NCI-H1417 treated with DMSO at 0.1 percent for 48 hours (cell line): Measurements from ENCODE around the gene SLFN5.
"Not testable (repeated sequence)": the region's sequence is repeated elsewhere in the genome, so short reads cannot be mapped to it uniquely, and the experiment has no call there.

ENCODE experiments used
- DNase-seq: peaks from one replicate; lab custom pipeline; 2025; lab: John Stamatoyannopoulos, UW

SLFN5 gene

DNA sequence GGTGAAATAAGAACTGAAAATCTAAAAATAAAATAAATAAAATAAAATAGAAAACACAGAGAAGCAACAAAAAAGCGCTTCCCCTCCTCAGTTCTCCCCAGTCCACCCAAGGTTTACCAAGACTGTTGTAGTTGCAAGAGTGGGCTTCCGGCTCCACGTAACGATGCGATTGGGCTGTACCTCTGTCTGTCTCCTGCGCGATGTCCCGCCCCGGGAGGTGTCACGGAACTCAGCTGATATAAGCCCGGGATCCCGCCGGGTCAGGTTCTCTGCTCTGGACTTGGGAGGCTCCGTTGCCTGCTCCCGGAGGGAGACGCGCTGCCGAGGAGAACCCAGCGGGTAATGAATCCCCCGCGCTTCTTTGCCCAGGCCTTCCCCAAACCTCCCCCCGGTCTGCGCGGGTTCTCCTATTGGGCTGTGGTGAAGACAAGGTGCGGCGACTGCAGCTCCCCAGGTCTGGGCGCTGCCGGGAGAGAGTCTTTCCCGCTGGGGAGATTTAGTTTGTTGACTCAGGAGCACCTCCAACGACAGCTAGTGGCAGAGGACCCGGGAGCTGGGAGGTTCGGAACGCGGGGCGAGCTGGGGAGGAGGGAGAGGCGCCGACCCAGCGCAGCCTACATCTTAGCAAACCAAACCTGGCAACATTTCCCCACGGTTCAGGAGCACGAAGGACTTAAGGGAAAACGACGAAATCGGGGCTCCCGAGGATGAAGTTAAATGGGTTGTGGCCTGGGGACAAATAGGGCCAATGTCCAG lies at the start of gene SLFN5:
TSS of gene SLFN5 (plus strand) at position 268 of the 756 bp plus-strand sequence. CDS start 15,619 bp downstream, outside the sequence.
- no peak for DNase-seq

DNA sequence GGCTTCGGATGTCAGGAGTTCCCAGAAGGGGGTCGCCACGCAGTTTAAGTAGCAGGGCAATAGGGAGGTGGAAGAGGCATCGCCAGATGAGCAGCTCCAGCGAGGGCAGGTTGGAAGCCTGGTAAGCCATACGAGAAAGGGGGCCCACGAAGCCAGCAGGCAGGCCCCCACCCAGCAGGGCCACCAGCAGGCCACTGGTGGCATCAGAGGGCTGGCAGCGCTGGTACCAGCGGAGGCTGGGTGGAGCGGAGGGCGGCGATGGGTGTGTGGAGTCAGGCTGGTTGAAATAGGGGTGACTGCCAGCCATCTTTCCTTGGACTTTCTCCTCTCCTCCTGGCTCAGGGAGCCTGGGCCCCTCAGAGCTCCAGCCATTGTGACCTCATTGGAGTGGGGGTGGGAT lies 48.9 kb upstream of the SLFN5 start, which contains the start of gene SLC35G3:
TSS of gene SLC35G3 (minus strand) at position 393 of the 400 bp plus-strand sequence. CDS start at position 307, 86 bp downstream.
- not testable (repeated sequence) for DNase-seq

DNA sequence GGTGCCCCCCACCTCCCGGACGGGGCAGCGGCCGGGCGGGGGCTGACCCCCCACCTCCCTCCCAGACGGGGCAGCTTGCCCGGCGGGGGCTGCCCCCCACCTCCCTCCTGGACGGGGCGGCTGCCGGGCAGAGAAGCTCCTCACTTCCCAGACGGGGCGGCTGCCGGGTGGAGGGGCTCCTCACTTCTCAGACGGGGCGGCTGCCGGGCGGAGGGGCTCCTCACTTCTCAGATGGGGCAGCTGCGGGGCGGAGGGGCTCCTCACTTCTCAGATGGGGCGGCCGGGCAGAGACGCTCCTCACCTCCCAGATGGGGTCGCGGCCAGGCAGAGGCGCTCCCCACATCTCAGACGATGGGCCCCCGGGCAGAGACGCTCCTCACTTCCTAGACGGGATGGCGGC lies 47.8 kb upstream of the SLFN5 start:
- not testable (repeated sequence) for DNase-seq

DNA sequence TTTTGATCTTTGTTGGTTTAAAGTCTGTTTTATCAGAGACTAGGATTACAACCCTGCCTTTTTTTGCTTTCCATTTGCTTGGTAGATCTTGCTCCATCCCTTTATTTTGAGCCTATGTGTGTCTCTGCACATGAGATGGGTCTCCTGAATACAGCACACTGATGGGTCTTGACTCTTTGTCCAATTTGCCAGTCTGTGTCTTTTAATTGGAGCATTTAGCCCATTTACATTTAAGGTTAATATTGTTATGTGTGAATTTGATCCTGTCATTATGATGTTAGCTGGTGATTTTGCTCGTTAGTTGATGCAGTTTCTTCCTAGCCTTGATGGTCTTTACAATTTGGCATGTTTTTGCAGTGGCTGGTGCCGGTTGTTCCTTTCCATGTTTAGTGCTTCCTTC lies 40.3 kb upstream of the SLFN5 start:
- not testable (repeated sequence) for DNase-seq

DNA sequence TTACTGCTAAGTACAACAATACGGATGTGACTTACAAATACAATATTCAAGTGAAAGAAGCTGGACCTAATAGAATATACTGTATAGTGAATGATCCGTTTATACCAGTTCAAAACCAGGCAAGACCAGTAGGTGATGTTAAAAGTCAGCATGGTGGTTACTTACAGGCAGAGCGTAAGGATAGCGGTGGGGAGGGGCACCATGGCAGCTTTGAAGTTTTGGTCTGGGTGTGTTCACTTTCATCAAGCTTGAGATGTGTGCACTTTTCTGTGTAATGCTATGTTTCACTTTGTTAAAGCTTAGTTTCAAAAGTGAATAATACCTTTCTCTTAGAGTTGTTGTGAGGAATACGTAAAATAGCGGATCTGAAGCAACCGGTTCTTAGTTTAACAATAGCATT lies 32.1 kb upstream of the SLFN5 start:
- DNase-seq = no peak

DNA sequence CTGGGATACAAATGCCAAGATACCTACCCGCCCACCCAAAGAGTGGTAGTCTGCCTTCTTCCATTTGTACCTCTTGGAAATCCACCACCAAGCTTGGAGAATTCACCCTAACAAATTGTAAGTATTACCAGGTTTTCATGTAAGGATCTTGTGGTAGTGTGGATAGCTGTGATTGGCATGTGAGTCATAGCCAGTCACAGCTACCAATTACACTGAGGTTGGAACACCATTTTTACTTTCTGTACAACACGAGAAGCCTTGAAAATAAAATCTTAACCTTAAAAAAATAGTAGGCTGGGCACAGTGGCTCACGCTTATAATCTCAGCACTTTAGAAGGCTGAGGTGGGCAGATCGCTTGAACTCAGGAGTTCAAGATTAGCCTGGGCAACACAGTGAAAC lies 30.2 kb upstream of the SLFN5 start:
- DNase-seq = no peak

DNA sequence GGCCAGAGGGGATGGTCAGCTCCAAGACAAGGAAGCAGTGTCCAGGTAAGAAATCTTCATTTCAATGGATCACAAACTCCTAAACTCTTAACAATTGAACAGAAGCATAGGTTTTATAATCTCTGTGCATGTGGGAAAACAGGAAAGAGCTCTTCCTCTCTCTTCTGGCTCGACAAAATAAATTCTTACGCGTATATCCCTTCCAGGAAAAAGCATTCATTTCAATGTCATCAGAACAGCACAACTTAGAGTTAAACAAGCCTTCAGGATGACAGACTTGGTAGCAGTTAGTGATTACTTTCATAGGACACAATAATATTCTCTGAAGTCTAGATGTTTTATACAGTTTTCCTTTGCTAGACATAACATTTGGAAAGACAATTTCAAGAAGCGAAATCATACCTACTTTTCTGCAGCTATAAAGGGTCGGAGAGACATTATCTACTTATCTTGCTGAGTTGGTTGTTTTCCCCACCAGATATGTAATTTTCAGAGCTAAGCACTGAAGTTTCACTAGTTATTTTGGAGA lies 29.4 kb upstream of the SLFN5 start:
- DNase-seq = no peak

DNA sequence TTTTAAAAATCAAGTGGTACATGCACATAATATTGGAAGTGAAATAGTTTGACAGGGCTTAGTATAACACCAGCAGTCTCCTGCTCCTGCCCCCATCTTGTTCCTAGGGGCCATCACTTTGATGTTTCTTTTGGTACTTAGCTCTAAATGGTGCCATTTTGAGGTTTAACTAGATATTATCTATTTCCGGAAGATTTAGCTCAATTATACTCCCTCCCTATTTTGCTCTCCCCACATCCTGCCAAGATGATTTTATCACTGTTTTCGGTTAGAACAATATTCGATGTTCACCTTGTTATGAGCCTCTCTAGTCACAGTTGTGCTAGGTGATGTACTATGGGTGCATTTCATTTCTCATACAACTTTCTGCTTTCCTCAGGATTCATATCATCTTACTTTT lies 28.7 kb upstream of the SLFN5 start:
- DNase-seq = no peak

DNA sequence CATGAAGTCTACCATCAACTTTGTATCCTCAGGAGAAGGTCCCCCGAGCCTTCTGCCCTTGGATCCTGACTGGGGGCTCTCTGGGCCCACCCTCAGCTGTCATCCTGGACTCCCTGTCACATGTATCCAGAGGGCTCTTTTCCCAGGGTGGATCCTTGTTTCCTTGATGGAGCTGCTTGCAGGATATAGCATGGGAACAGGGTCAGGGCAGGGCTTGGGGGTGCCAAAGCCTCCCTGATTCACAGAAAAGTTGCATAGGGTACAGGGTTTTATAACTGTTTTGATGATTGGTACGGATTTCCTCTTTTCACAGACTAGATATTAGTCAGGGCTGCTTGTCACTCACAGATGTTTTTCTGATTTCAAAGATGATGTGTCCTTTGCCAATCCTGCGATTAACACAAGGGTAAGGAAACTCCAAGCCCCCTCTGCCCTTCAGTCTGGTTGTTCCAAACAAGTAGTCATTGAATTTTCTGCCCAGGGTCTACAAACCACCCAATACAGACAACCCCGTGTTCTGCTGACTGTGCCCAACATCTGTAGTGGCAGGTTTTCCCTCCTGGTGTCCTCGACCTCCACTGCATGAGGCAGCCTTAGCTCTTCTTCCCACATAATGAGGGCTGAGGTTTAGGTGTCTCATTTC lies 28.1 kb upstream of the SLFN5 start:
- DNase-seq = no peak

DNA sequence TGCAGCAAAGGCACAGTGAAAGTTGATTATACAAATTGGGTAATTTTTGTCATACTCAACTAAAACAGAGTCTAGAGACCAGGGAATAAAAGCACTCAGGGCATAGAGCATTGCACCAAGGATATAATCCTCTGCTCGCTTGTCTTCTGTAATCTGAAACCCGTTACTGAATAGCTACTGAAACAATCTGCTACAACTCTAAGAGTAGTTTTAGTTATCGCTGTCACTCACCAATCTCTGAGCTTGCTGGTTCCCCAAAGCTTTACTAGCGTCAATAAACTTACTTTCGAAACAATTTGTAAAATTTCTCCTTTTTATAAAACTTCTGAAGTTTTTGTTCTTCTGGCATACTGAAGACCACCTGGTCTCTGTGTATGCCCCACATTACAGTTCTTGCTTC lies 25.8 kb upstream of the SLFN5 start:
- DNase-seq = no peak

DNA sequence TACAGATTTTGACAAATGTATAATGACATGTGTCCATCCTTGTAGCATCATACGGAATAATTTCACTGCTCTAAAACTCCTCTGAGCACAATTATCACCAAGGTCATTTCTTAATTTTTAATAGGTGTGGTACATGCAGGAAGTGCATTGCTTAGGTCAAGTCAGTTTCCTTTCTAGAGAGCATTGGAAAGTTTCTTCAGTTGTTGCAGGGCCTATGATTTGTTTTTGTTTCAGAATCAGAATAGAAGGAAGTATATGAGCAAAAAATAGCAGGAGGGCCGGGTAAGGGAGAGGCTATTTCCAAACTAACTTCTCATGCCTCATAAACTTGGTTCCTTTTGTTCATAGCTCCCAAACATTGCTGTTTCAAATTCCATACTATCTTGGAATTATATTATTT lies 24.0 kb upstream of the SLFN5 start:
- no peak for DNase-seq

DNA sequence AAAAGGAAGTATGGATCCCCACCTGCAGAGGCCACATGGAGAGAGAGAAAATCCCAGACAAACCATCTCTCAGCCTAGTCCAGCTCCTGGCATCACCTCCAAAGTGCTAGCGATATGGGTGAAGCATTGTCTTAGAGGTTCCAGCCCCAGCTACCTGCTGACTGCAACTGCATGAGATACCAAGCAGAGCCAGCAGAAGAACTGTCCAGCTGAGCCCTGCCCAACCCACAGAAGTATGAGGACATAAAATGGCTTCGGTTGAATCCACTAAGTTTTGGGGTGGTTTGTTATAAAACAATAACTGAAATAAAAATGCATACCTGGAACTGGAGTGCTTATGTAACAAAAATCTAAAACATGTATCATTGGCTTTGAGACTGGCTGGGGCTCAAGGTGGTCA lies 20.4 kb upstream of the SLFN5 start:
- no peak for DNase-seq

DNA sequence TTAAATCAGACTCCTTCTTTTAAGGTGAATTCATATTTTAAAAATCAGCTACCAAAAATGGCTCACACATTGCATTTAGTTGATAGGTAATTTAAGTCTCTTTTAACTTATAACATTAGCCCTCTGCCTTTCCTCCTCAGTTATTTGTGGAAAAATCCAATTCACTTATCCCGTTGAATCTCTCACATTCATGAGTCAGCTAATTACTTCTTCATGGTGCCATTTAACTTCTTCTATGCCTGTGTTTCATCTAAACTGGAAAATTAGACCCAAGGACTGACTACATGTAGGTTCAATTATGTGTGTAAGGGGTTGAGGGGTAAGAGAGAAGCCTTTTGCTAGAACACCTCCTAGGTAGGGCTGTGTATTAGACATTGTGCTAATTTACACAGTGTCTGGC lies 18.4 kb upstream of the SLFN5 start:
- no peak for DNase-seq

DNA sequence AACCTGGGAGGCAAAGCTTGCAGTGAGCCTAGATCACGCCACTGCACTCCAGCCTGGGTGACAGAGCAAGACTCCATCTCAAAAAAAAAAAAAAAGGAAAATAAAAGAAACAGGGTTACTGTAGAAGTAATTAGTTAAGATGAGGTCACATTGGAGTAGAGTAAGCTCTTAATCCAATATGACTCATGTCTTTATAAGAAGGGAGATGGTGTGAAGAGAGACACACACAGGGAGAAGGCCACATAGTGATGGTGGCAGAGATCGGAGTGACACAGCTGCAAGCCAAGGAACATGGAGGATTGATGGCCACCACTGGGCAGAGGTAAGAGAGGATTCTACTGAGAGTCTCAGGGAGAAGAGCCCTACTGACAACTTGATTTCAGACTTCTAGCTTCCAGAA lies 15.3 kb upstream of the SLFN5 start:
- DNase-seq = no peak

DNA sequence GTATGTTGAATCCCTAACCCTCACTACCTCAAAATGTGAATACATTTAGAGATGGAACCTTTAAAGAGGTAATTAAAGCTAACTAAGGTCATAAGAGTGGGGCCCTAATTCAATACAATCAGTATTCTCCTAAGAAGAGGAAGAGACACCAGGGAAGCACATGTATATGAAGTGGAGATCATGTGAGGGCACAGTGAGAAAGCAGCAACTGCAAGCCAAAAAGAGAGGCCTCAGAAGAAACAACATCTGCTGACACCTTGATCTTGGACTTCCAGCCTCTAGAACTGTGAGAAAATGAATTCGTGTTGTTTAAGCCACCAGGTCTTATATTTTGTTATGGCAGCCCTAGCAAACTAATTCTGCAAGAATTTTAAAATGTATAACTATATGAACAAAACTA lies 13.2 kb upstream of the SLFN5 start:
- DNase-seq = no peak

DNA sequence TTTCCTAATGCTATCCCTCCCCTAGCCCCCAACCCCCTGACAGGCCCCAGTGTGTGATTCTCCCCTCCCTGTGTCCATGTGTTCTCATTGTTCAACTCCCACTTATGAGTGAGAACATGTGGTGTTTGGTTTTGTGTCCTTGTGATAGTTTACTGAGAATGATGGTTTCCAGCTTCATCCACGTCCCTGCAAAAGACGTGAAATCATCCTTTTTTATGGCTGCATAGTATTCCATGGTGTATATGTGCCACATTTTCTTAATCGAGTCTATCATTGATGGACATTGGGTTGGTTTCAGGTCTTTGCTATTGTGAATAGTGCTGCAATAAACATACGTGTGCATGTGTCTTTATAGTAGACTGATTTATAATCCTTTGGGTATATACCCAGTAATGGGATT lies 8.6 kb upstream of the SLFN5 start:
- not testable (repeated sequence) for DNase-seq

DNA sequence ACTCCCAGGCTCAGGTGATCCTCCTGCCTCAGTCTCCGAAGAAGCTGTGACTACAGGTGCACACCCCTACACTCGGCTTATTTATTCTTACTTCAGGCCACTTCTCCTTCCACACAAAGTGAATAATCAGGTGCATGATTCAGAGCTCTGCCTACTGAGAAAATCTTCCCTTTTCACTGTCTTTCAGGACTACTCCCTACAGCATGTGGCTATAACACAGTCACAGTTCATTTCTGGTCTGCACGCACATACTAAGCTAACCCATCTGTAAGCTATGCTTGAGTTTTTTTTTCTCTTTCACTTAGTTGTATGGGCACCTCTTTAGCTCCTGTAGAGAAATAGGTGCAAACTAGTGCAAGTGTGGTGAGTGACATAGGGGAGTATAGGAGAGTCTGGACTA lies 7.6 kb upstream of the SLFN5 start:
- DNase-seq = no peak

DNA sequence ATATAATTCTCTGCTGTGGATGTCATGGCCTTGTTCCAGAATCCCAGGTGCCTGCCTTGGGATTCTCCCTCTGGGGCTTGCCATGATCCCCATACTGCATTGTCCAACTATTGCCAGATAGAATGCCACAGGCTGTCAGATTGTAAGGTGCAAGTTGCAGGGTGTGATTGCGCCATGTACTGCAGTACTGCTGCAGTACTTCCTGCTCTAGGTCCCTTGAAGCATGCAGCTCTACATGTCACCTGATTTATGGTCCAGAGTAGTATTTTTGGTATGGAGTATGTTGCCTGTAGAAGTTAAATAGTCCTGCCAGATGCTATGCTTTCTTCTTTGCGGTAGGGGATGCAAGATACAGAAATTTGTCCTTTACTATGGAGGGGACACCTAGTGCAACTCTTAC lies 7.0 kb upstream of the SLFN5 start:
- no peak for DNase-seq

DNA sequence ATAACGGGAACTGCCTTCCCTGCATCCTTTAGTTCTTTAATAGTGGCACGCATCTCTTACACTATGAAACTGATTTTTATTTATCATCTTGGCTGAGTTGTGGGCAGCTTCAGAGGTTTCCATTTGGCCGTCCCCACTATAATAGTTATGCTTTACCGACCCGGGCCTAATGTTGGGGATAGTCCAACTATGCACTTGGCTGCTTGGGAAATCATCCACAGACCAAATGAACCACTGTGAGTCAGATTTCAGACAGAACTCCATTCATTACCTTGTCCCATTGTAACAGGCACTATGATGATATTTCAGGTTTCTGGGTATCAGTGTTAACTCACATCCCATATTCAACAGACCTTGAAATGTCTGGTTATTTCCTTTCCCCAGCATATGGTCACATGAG lies 6.1 kb upstream of the SLFN5 start:
- no peak for DNase-seq

DNA sequence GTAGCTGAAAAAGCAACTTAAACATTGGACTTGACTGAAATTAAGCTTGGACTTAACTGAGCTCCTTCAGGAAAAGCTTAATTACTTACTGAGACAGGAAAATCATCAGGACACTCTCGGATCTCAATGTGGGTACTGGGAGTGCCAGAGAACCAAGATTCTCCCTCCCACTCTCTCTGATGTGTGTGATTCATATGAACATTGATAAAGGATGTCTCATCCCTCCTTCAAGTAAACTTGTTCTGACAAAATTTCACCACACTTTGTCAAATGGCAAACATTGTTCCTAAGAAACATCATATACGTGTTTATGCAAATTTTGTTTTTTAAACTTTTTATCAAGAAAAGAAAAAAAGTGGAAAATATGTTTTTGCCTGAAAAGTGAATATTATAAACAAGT lies 4.1 kb upstream of the SLFN5 start:
- no peak for DNase-seq

DNA sequence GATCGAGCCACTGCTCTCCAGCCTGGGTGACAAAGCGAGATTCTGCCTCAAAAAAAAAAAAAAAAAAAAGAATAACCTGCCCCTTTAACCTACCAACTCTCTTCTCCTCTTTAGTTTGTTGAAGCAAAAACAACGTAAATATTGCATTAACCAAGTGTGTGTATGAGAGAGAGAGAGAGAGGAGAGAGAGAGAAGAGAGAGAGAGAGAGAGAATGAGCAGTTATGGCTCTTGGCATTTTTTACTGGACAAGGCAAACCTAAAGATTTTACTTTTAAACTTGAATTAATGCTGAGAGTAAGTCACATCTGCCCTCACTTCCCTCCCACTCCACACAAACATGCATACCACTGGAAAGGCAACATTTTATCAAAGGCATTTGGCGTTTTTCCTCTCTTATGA lies 3.0 kb upstream of the SLFN5 start:
- no peak for DNase-seq

DNA sequence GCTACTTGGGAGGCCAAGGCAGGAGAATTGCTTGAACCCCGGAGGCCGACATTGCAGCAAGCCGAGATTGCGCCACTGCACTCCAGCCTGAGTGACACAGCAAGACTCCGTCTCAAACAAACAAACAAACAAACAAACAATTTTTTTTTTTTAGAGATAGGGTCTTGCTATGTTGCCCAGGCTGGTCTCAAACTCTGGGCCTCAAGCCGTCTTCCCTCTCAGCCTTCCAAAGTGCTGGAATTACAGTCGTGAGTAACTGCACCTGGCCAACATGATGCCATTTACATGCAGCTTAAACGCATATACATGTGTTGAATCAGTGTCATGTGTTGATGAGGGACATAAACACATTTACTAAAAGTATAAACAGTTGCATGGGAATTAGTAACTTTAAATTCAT lies 2.0 kb upstream of the SLFN5 start:
- no peak for DNase-seq

DNA sequence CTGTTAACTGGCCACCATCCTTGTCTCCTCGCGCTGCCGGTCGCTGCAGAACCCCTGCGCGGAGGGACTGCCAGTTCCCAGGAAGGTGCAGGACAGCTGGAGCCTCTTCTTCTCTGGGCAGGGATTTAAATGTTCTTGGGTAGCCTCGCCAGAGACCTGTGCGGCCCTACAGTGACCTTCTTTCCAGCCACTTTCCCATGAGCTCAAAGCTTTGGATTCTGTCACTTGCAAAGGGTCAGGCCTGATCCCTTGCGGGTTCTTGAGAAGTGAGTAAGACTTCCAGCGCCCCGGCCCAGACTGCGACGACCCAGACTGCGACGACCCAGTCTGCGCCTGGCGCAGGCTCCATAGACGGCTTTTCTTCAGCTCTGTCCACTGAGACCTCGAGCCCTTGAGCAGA lies 1.4 kb upstream of the SLFN5 start:
- no peak for DNase-seq
